Aorta (tissue), 5 donors: ENCODE measurements around the gene NTHL1. TPM values are rescaled to one million over a fixed set of nuclear protein-coding genes. Genes with fewer than 3 reads are reported as not detected.

Experiments
- ATAC-seq: fragments of 200-7000 bp; cut with Tn5 transposase; one replicate; pipeline ENCODE4 v1.9.1; 2022; ENCODE audit warnings: moderate library complexity; ENCODE audit not compliant: low FRiP score
- DNase-seq, 2 donors: peaks; one replicate each; pipeline ENCODE4 v3.0.0-alpha.2; 2020
- H3K27ac ChIP-seq, 2 donors: one replicate each; pipeline ENCODE4 v1.5.1; 2013; ENCODE audit warnings: low read length in 2 of 2, mild to moderate bottlenecking in 2 of 2, moderate library complexity in 2 of 2, control low read depth in 1 of 2, inconsistent platforms in 1 of 2, low read depth in 1 of 2
- H3K27me3 ChIP-seq, 2 donors: one replicate each; pipeline ENCODE4 v1.6.1; 2013; ENCODE audit warnings: control low read depth in 1 of 2, low read length in 1 of 2, mild to moderate bottlenecking in 1 of 2, moderate library complexity in 1 of 2; ENCODE audit not compliant: insufficient read depth in 2 of 2, control insufficient read depth in 1 of 2
- H3K36me3 ChIP-seq, 2 donors: one replicate each; pipeline ENCODE4 v1.6.1; 2013; ENCODE audit warnings: control low read depth in 1 of 2, low read length in 1 of 2, mild to moderate bottlenecking in 1 of 2; ENCODE audit not compliant: insufficient read depth in 2 of 2, control insufficient read depth in 1 of 2
- H3K4me1 ChIP-seq, 2 donors: one replicate each; pipeline ENCODE4 v1.6.1; 2013; ENCODE audit warnings: low read length in 2 of 2, control low read depth in 1 of 2, mild to moderate bottlenecking in 1 of 2, moderate library complexity in 1 of 2; ENCODE audit not compliant: insufficient read depth in 2 of 2, control insufficient read depth in 1 of 2
- H3K4me3 ChIP-seq, 2 donors: one replicate each; pipeline ENCODE4 v1.5.1; 2013; ENCODE audit warnings: low read length in 2 of 2, control low read depth in 1 of 2, mild to moderate bottlenecking in 1 of 2
- H3K9me3 ChIP-seq: one replicate; pipeline ENCODE4 v1.6.1; 2013; ENCODE audit warnings: mild to moderate bottlenecking, low read length; ENCODE audit not compliant: control insufficient read depth
- WGBS, 2 donors: extraction: QIAGEN DNeasy Blood & Tissue Kit; methylation state at CpG; one replicate each; pipeline ENCODE4 v1.1.7; 2013; 5-methylcytosine and 5-hydroxymethylcytosine counted together
- intact Hi-C, 2 donors: fragments of 100-400 bp; cut with DNase I; formaldehyde crosslinking; loops; one replicate each; pipeline versions ENCODE4 v1.14.2 to v1.15.0; 2022
- polyA plus RNA-seq, 2 donors: library from polyadenylated mRNA; stranded (reverse); fragments of 200-250 nt; gene quantifications; one replicate each; pipeline ENCODE4 v1.2.3, GENCODE V29; 2013
- total RNA-seq, 2 donors: library from RNA; stranded (reverse); fragmentation: NEBNext Ultra II Directional; extraction: Animal tissue kit (Norgen Biotek cat#: 25700); gene quantifications; one replicate each; pipeline ENCODE4 v1.2.1, GENCODE V29; 2021
- donor health status: healthy with polysubstance abuse.
- donor health status: Bipolar disorder and iron deficiency.
- donor health status: DM: no; HTN: no; CAD: no.
- donor health status: DM: no; HTN: no; CAD: no.
- donor health status: DM: yes; HTN: yes; CAD: no.

Gene NTHL1
- total and polyA plus RNA-seq, 4 donors: 7.4 to 33.8 (median 18.6) TPM

DNA sequence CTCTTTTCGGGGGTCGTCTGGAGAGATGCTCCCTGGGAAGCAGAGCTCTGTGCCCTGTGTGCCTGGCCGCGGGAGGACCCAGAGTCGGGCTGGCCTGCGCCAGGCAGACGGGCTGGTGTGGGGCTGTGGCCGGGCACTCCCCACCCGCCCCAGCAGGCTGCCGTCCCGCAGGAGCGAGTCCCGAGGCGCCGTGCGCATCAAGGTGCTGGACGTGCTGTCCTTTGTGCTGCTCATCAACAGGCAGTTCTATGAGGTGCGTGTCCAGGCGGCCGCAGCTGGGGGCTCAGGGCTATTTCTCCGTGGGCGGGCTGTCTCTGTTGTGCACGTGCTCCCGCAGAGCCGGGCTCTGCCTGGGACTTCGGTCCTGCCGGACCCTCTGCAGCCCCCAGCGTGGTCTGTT, 15.2 kb upstream of the NTHL1 start:
- intact Hi-C loops: no loop called here
- no peak overlapping the region for H3K27ac ChIP-seq
- no peaks in the 10 kb centered on the region for H3K9me3 ChIP-seq
- H3K4me1 ChIP-seq: no peaks in the 10 kb centered on the region
- no peak overlapping the region for H3K4me3 ChIP-seq
- no peaks in the 10 kb centered on the region for H3K27me3 ChIP-seq
- DNase-seq (no peak), ATAC-seq (peak; percentile 15)
- H3K36me3 ChIP-seq: peaks cover 0 to 2% of the 10 kb centered on the region in 2 donors
- 95% methylated on average over 27 to 28 of the region's 28 CpGs for WGBS, 2 donors

DNA sequence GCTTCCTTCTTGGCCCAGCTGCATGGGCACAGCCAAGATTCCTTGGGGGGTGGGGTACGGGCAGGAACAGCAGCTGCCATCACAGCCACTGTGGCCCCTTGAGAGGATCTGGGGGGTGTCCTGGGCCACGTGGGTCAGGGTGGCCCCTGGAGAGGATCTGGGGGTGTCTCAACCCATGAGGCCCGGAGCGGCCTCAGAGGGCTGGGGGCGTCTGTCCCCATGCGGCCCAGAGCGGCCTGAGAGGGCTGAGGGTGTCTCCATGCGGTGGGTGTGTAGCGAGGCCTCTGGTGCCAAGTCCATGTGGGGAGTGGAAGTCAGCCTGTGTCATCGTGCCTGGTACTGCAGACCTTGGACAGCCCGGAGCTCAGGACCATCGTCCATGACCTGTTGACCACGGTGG, 13.9 kb upstream of the NTHL1 start:
- Histone ChIP-seq H3K4me3 (no peak overlapping the region), H3K36me3 (peaks cover 0 to 2% of the 10 kb centered on the region in 2 donors), H3K4me1 (no peaks in the 10 kb centered on the region), H3K9me3 (no peaks in the 10 kb centered on the region), H3K27ac (no peak overlapping the region), H3K27me3 (no peaks in the 10 kb centered on the region)
- intact Hi-C loops: no loop called here
- ATAC-seq (no peak), DNase-seq (no peak)
- 90 to 92% methylated on average over 13 of the region's 13 CpGs for WGBS, 2 donors

DNA sequence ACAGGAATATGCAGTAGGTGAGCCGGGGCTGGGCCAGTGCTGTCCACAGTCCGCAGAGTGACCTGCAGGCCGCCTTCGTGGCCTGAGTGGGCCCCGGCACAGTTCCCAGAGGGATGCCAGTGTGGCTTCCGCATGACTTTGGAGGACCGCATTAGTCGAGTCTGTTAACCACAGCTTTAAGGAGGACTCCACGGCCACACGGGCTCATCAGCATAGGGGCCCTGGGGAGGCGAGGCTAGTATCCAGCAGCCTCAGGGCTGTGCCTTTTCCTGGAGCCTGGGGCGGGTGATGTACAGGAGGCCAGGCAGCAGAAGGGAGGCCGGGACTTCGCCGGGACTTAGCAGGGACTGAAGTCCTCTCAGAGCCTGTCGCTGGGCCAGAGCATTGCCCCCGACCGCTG, 13.4 kb upstream of the NTHL1 start:
- H3K9me3 ChIP-seq: no peaks in the 10 kb centered on the region
- no peak for DNase-seq
- intact Hi-C loops: no loop called here
- WGBS, 2 donors: 92% methylated on average over 16 to 18 of the region's 18 CpGs
- no peak for ATAC-seq
- peaks cover 0 to 2% of the 10 kb centered on the region in 2 donors for H3K36me3 ChIP-seq
- H3K27ac ChIP-seq: no peak overlapping the region
- H3K27me3 ChIP-seq: no peaks in the 10 kb centered on the region
- H3K4me3 ChIP-seq: no peak overlapping the region
- no peaks in the 10 kb centered on the region for H3K4me1 ChIP-seq

DNA sequence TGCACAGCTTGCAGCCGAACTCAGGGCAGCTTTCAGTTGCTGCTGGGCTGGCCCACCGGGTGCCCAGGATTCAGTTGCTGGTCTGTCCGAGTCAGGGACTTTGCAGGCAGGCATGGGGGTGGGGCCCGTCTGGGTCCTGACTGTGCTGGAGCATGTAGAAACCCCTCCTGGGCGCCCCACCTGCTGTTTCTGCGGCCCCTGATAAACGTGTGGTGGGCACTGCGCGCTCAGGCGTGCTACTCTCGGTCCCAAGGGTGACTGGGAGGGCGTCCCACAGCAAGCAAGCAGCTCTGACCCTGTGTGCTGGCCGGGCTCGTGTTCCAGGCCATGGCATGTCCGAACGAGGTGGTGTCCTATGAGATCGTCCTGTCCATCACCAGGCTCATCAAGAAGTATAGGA, 12.7 kb upstream of the NTHL1 start:
- DNase-seq (no peak), ATAC-seq (no peak)
- Histone ChIP-seq H3K4me3 (no peak overlapping the region), H3K4me1 (no peaks in the 10 kb centered on the region), H3K27me3 (no peaks in the 10 kb centered on the region), H3K9me3 (no peaks in the 10 kb centered on the region), H3K36me3 (peaks cover 0 to 2% of the 10 kb centered on the region in 2 donors), H3K27ac (no peak overlapping the region)
- intact Hi-C loops: no loop called here
- WGBS, 2 donors: 80 to 86% methylated on average over 17 of the region's 17 CpGs

DNA sequence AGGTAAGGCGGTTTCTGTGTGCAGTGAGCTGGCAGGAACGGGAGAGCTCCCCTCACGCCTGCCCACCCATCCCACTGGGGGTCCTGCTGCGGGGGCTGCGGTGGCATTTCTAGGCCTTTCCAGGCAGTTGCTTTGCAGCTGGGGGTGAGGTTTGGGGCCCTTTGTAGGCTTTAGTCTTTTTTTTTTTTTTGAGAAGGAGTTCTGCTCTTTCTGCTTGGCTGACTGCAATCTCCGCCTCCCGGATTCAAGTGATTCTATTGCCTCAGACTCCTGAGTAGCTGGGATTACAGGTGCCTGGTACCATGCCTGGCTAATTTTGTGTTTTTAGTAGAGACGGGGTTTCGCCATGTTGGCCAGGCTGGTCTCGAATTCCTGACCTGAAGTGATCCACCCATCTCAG, 11.2 kb upstream of the NTHL1 start:
- ATAC-seq (no peak), DNase-seq (no peak)
- Histone ChIP-seq H3K27ac (no peak overlapping the region), H3K36me3 (peaks cover 0 to 4% of the 10 kb centered on the region in 2 donors), H3K27me3 (no peaks in the 10 kb centered on the region), H3K4me1 (no peaks in the 10 kb centered on the region), H3K4me3 (no peak overlapping the region), H3K9me3 (no peaks in the 10 kb centered on the region)
- intact Hi-C loops: no loop called here
- WGBS, 2 donors: 94 to 95% methylated on average over 10 of the region's 10 CpGs

DNA sequence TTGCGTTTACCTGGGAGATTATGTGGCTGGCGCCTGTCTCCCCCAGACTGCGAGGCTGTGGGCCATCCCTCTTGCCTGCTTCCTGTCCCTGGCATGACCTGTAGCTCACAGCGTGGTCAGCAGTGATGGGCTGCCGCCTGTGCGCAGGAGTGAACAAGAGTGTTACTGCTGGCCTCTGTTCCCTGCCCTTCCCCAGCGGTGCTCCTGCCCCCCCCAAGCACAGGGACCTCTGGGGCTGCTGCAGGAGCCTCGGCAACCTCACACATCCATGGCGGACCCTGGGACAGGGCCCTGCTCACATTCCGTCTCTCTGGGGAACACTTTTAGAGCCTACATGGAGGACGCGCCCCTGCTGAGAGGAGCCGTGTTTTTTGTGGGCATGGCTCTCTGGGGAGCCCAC, 10.8 kb upstream of the NTHL1 start:
- H3K36me3 ChIP-seq: peaks cover 0 to 7% of the 10 kb centered on the region in 2 donors
- no peaks in the 10 kb centered on the region for H3K4me1 ChIP-seq
- H3K27ac ChIP-seq: no peak overlapping the region
- H3K4me3 ChIP-seq: no peak overlapping the region
- WGBS, 2 donors: 84 to 87% methylated on average over 13 of the region's 13 CpGs
- no peaks in the 10 kb centered on the region for H3K9me3 ChIP-seq
- no peak for DNase-seq
- ATAC-seq: no peak
- intact Hi-C loops: no loop called here
- no peaks in the 10 kb centered on the region for H3K27me3 ChIP-seq

DNA sequence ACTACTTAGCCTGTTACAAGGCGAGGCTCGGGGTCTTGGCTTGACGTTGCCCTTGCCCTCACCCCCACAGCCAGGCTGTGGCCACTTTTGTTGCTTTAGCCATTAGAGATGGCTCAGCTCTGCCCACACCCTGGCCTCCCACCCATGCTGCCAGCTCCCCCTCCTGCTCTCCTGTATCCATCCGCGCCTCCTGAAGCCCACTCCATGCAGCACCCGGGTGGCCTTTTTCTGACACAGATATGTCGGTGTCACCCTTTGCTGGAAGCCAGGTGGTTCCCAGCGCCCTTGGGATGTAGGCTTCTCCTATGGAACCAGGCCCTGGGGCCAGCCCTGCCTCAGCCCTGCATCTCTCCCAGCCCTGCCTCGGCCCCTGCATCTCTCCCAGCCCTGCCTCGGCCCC, 9.8 kb upstream of the NTHL1 start:
- no peaks in the 10 kb centered on the region for H3K27me3 ChIP-seq
- H3K27ac ChIP-seq: no peak overlapping the region
- intact Hi-C loops: no loop called here
- no peak overlapping the region for H3K4me3 ChIP-seq
- peaks cover 0 to 6% of the 10 kb centered on the region in 2 donors for H3K36me3 ChIP-seq
- no peaks in the 10 kb centered on the region for H3K4me1 ChIP-seq
- ATAC-seq: no peak
- DNase-seq: no peak
- 89 to 92% methylated on average over 10 of the region's 10 CpGs for WGBS, 2 donors
- no peaks in the 10 kb centered on the region for H3K9me3 ChIP-seq

DNA sequence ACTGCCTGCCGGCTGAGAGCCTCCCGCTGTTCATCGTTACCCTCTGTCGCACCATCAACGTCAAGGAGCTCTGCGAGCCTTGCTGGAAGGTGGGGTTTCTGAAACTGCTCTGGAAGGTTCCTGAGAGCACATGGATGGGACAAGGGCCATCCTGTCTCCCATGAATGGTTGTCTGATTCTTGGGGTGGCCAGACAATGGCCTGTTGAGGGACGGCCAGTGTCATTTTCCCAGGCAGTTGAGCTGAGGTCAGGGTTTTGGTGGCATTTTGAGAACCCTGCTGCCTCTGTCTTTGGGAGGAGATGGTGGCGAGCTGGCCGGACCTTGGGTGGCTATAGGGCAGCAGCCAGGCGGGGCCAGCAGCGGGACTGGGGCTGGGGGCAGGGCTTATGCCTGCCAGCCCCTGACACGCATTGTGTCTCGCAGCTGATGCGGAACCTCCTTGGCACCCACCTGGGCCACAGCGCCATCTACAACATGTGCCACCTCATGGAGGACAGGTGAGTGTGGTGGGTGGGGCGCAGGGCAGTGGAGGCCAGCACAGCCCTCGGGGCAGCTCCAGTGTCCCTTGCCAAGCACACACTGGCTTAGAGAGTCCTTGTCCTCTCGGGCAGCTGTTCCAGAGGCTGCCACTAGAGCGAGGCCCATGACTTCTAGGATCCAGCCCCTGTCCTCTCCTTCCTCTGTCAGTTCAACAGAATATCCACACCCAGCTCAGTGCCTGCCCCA, 9.2 kb upstream of the NTHL1 start:
- Histone ChIP-seq H3K4me3 (no peak overlapping the region), H3K27ac (no peak overlapping the region), H3K9me3 (no peaks in the 10 kb centered on the region), H3K4me1 (no peaks in the 10 kb centered on the region), H3K27me3 (no peaks in the 10 kb centered on the region), H3K36me3 (peaks cover 0 to 6% of the 10 kb centered on the region in 2 donors)
- DNase-seq (no peak), ATAC-seq (no peak)
- intact Hi-C loops: no loop called here
- WGBS, 2 donors: 86 to 88% methylated on average over 19 of the region's 19 CpGs

DNA sequence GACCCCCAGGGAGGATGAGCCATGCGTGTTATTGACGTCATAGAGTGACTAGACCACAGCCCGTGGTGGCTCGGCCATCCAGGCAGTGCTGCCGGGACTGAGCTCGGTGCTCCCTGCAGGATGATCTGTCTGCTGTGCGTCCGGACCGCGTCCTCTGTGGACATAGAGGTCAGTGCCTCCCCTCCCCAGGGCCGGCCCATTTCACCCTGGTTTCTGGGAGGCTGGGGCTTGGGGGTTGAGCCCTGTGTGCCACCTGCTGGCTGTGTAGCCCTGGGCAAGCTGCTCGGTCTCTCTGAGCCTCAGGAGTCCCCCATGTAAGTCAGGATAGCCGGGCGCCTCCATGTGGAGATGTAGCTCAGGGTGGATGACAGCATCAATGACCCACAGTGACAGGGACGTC, 8.4 kb upstream of the NTHL1 start:
- no peak overlapping the region for H3K4me3 ChIP-seq
- no peaks in the 10 kb centered on the region for H3K27me3 ChIP-seq
- no peak for DNase-seq
- no peak overlapping the region for H3K27ac ChIP-seq
- no peaks in the 10 kb centered on the region for H3K4me1 ChIP-seq
- ATAC-seq: no peak
- H3K9me3 ChIP-seq: no peaks in the 10 kb centered on the region
- H3K36me3 ChIP-seq: peaks cover 0 to 6% of the 10 kb centered on the region in 2 donors
- 73 to 76% methylated on average over 15 of the region's 15 CpGs for WGBS, 2 donors
- intact Hi-C loops: no loop called here
